ENCODE measurements around the gene ZNF235. TPM values are rescaled to one million over a fixed set of nuclear protein-coding genes. Genes with fewer than 3 reads are reported as not detected.

ZNF235 gene
- total and polyA plus RNA-seq, 2 of the 4 experiments (the other 2 are of a cell fraction): 0.77 to 3.0 TPM

DNA sequence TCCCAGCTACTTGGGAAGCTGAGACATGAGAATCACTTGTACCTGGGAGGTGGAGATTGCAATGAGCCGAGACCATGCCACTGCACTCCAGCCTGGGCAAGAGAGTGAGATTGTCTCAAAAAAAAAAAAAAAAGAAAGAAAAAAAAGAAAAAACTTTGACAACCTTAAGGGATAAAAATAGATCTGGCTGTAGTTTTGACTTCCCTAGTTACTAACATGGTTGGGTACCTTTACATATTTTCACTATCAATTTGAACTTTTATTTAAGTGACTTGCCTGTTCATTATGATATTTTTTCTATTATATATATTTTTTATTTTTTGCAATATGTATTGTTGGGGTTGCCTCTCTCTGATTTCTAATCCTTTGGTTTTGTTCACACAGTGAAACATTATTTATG, 8.4 kb upstream of the ZNF235 start:
- Histone ChIP-seq H4K5ac (ENCODE audit: low read depth, low read length) (no peak overlapping the region), H3K4me3 (ENCODE audit: insufficient read depth, low read depth, low read length) (no peak overlapping the region), H3K18ac (ENCODE audit: low read depth, low read length) (no peak overlapping the region), H3K23ac (ENCODE audit: low read depth, low read length) (no peak overlapping the region), H4K8ac (ENCODE audit: low read depth in 2 of 2, low read length in 2 of 2) (no peak overlapping the region), H3K27me3 (ENCODE audit: control insufficient read depth, insufficient read depth, low read length) (no peaks in the 10 kb centered on the region), H3K14ac (replicated peaks; ENCODE audit: low read depth, low read length) (no peak overlapping the region), H3K27ac (ENCODE audit: insufficient read depth, low read length) (no peak overlapping the region), H2AK5ac (ENCODE audit: low read depth, low read length) (no peak overlapping the region), H3K4ac (ENCODE audit: low read depth, low read length) (no peak overlapping the region), H3K9me3 (ENCODE audit: control insufficient read depth, insufficient read depth, low read length) (no peaks in the 10 kb centered on the region), H2BK15ac (ENCODE audit: low read depth, low read length) (no peak overlapping the region), H3K4me2 (ENCODE audit: low read depth, low read length) (no peak overlapping the region), H2BK120ac (ENCODE audit: low read depth, low read length) (no peak overlapping the region), H3K9ac (ENCODE audit: low read depth, low read length) (no peak overlapping the region), H3K36me3 (ENCODE audit: control insufficient read depth, insufficient read depth, low read length) (no peaks in the 10 kb centered on the region), H3K4me1 (ENCODE audit: control insufficient read depth, insufficient read depth, low read length) (no peaks in the 10 kb centered on the region), H2AFZ (replicated peaks; ENCODE audit: low read length, poor library complexity) (no peak overlapping the region), H3K79me1 (ENCODE audit: low read depth in 1 of 2, low read length in 2 of 2) (no peaks in the 10 kb centered on the region), H3K9me1 (ENCODE audit: insufficient read depth, low read length) (no peaks in the 10 kb centered on the region), H4K20me1 (ENCODE audit: insufficient read depth, low read length) (no peaks in the 10 kb centered on the region), H3K56ac (ENCODE audit: extremely low read depth, insufficient read depth, low read length) (no peak overlapping the region), H2BK5ac (ENCODE audit: low read depth, low read length, poor library complexity, severe bottlenecking) (no peak overlapping the region), H4K91ac (ENCODE audit: insufficient read depth, low read depth, low read length) (no peak overlapping the region), H2AK9ac (replicated peaks; ENCODE audit: low read depth, low read length, poor library complexity) (no peak overlapping the region), H2BK20ac (ENCODE audit: low read depth, low read length) (no peak overlapping the region)
- ChIA-PET CTCF (no interaction called here), POLR2A (ENCODE audit: unreplicated experiment) (no interaction called here)
- no peak for DNase-seq
- TF ChIP-seq NFE2L2 (IDR thresholded peaks at IDR 0.05; ENCODE audit: low read depth, low read length): no peak
- TF ChIP-seq RAD21 (IDR thresholded peaks at IDR 0.05; ENCODE audit: low read length): no peak
- TF ChIP-seq SMC3 (IDR thresholded peaks at IDR 0.05; ENCODE audit: low read depth, low read length): no peak
- TF ChIP-seq, protein P1, sequence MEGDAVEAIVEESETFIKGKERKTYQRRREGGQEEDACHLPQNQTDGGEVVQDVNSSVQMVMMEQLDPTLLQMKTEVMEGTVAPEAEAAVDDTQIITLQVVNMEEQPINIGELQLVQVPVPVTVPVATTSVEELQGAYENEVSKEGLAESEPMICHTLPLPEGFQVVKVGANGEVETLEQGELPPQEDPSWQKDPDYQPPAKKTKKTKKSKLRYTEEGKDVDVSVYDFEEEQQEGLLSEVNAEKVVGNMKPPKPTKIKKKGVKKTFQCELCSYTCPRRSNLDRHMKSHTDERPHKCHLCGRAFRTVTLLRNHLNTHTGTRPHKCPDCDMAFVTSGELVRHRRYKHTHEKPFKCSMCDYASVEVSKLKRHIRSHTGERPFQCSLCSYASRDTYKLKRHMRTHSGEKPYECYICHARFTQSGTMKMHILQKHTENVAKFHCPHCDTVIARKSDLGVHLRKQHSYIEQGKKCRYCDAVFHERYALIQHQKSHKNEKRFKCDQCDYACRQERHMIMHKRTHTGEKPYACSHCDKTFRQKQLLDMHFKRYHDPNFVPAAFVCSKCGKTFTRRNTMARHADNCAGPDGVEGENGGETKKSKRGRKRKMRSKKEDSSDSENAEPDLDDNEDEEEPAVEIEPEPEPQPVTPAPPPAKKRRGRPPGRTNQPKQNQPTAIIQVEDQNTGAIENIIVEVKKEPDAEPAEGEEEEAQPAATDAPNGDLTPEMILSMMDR (conservative IDR thresholded peaks at IDR 0.05; ENCODE audit: low read depth, low read length): no peak
- TF ChIP-seq RCOR1 (IDR thresholded peaks at IDR 0.05; ENCODE audit: insufficient replicate concordance, low read length): no peak
- TF ChIP-seq, protein P2, sequence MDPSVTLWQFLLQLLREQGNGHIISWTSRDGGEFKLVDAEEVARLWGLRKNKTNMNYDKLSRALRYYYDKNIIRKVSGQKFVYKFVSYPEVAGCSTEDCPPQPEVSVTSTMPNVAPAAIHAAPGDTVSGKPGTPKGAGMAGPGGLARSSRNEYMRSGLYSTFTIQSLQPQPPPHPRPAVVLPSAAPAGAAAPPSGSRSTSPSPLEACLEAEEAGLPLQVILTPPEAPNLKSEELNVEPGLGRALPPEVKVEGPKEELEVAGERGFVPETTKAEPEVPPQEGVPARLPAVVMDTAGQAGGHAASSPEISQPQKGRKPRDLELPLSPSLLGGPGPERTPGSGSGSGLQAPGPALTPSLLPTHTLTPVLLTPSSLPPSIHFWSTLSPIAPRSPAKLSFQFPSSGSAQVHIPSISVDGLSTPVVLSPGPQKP (IDR thresholded peaks at IDR 0.05; ENCODE audit: borderline replicate concordance, low read depth, low read length): no peak
- no peak for TF ChIP-seq POLR2A (IDR thresholded peaks at IDR 0.05; ENCODE audit: low read depth, low read length)
- no peak for TF ChIP-seq RFX5 (IDR thresholded peaks at IDR 0.05; ENCODE audit: low read depth, low read length)
- TF ChIP-seq, protein P3, sequence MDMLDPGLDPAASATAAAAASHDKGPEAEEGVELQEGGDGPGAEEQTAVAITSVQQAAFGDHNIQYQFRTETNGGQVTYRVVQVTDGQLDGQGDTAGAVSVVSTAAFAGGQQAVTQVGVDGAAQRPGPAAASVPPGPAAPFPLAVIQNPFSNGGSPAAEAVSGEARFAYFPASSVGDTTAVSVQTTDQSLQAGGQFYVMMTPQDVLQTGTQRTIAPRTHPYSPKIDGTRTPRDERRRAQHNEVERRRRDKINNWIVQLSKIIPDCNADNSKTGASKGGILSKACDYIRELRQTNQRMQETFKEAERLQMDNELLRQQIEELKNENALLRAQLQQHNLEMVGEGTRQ (IDR thresholded peaks at IDR 0.05; ENCODE audit: low read depth, low read length): no peak
- TF ChIP-seq CHD1 (IDR thresholded peaks at IDR 0.05; ENCODE audit: low read depth, low read length): no peak
- TF ChIP-seq MAZ (IDR thresholded peaks at IDR 0.05; ENCODE audit: borderline replicate concordance, low read depth, low read length): no peak
- no peak for TF ChIP-seq CEBPB (IDR thresholded peaks at IDR 0.05; ENCODE audit: low read depth, low read length)
- no peak for TF ChIP-seq FOS (IDR thresholded peaks at IDR 0.05; ENCODE audit: low read depth, low read length)
- TF ChIP-seq MXI1 (IDR thresholded peaks at IDR 0.05; ENCODE audit: borderline replicate concordance, low read depth, low read length): no peak
- TF ChIP-seq BHLHE40 (IDR thresholded peaks at IDR 0.05; ENCODE audit: low read depth, low read length): no peak
- no peak for ATAC-seq (ENCODE audit: low read depth)
- intact Hi-C loops (cut with micrococcal nuclease) (no loop called here), dilution Hi-C loops (cut with HindIII; ENCODE audit: low sequenced_read_pairs, unreplicated experiment) (no loop called here), in situ Hi-C loops (cut with MboI; ENCODE audit: low sequenced_read_pairs) (no loop called here)
- BruUV-seq (replicated peaks): no TSS peak
- WGBS, 2 experiments (ENCODE audit: extremely low coverage in 2 of 2, insufficient read length in 1 of 2): no CpG with 5 or more reads among the region's 1 CpG

Data from IMR-90 (cell line).